CD4-positive, alpha-beta T cell treated with Interleukin-4 for 1 hour (primary cell): ENCODE results near the gene UQCC5.

Experiments
- DNase-seq, 2 donors: peaks; one replicate each; pipeline ENCODE4 v3.0.0-alpha.2; 2020 to 2022

Gene UQCC5

DNA sequence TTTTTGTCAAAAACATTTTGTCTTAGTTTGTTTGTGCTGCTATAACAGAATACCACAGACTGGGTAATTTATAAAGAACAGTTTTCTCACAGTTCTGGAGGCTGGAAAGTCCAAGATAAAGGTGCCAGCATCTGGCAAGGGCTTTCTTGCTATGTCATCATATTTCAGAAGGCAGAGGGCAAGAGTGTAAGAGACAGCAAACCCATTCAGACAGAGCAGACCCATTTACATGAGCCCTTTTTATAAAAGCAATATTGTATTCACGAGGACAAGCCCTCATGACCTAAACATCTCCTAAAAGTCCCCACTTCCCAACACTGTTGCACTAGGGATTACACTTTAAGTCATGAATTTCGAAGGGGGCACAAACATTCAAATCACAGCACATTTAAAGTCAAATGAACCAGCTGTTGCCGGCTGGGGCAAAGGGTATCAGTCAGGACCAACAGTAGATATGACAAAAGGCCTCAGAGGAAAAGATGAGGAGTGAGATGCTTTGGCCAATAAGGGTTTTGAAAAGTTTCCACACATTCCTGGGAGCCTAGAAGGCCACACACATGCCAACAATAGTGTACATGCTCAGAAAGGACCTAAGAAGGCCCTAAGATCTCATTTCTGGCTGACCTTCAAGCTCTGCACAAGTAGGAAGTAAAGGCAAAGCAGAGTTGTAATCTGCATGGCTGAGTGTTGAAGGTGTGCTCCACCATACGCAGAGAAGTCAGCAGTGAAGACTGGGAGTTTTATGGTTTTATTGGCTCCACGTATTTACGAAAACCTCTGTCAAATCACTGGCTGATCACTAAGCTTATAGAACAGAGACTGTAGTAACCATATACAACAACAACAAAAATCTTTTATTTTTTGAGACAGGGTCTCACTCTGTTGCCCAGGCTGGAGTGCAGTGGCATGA lies 37.9 kb downstream of the UQCC5 start:
- DNase-seq, result no peak
